Left lung (tissue), 10 donors: ENCODE measurements around the gene KCNMB2. TPM values are rescaled to one million over a fixed set of nuclear protein-coding genes. Genes with fewer than 3 reads are reported as not detected.

ENCODE experiments used
- ATAC-seq: fragments of 200-7000 bp; cut with Tn5 transposase; one replicate; pipeline ENCODE4 v1.9.1; 2020; ENCODE audit warnings: moderate library complexity
- DNase-seq, 4 donors: peaks; one replicate each; pipeline ENCODE4 v3.0.0-alpha.2; 2013 to 2020
- H3K27ac ChIP-seq, 2 donors: fragments of 200-600 bp; sonication (generic) in 1 of 2; one replicate each; pipeline versions ENCODE4 v1.5.0 to v1.8.0; 2020 to 2021
- H3K27me3 ChIP-seq, 2 donors: fragments of 200-600 bp; sonication (generic) in 1 of 2; one replicate each; pipeline versions ENCODE4 v1.5.0 to v1.8.0; 2020 to 2021
- H3K36me3 ChIP-seq, 2 donors: fragments of 200-600 bp; sonication (generic) in 1 of 2; one replicate each; pipeline versions ENCODE4 v1.5.0 to v1.8.0; 2020 to 2021
- H3K4me1 ChIP-seq, 2 donors: fragments of 200-600 bp; one replicate each; pipeline ENCODE4 v1.8.0; 2021
- H3K4me3 ChIP-seq, 2 donors: fragments of 200-600 bp; sonication (generic) in 1 of 2; one replicate each; pipeline versions ENCODE4 v1.5.0 to v1.8.0; 2020 to 2021; ENCODE audit warnings: mild to moderate bottlenecking in 1 of 2
- H3K9me3 ChIP-seq, 2 donors: fragments of 200-600 bp; sonication (generic) in 1 of 2; one replicate each; pipeline versions ENCODE4 v1.5.0 to v1.8.0; 2020 to 2021
- CTCF ChIP-seq, 2 donors: fragments of 200-600 bp; sonication (generic) in 1 of 2; IDR thresholded peaks; one replicate each; pipeline versions ENCODE4 v1.5.0 to v1.8.0; 2021; ENCODE audit warnings: antibody characterized with exemption in 2 of 2
- intact Hi-C, 2 donors: fragments of 100-400 bp; cut with DNase I; formaldehyde crosslinking; loops; one replicate each; pipeline versions ENCODE4 v1.11.2 to v1.14.2; 2022
- polyA plus RNA-seq, 6 donors: library from polyadenylated mRNA; unstranded; fragments of 120-200 nt; gene quantifications; one replicate each; pipeline ENCODE4 v1.2.1, GENCODE V29; 2013; ENCODE audit not compliant: insufficient read length in 6 of 6
- total RNA-seq, 2 donors: library from RNA; stranded (reverse); fragmentation: NEBNext Ultra II Directional; extraction: Animal tissue kit (Norgen Biotek cat#: 25700); gene quantifications; one replicate each; pipeline ENCODE4 v1.2.1, GENCODE V29; 2021
- donor health status: DM: no; HTN: yes; CAD: no.
- donor health status: DM: no; HTN: no; CAD: no.

Gene KCNMB2
- total and polyA plus RNA-seq, 8 donors: 0.45 to 16.9 (median 12.1) TPM

DNA sequence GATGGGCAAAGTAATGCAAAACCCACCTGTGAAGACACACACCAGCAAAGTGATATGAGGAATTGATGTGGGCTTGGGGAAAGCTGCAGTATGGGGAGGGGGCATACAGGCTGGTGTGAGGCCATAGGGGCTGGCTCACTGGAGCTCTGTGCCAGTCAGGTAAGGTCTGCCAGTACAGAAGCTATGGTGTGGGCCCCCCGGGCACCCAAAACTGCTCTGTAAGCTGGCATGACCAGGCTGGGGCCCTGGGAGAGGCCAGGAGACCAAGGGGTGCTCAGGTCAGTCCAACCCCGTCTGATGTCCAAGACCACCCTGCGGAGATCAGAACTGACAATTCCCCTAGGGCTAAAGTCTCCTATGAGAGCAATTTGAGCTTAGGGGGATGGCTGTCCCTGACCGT lies 163.1 kb downstream of the KCNMB2 start:
- Histone ChIP-seq H3K4me3 (no peak overlapping the region), H3K27me3 (no peaks in the 10 kb centered on the region), H3K9me3 (peaks cover 0 to 40% of the 10 kb centered on the region in 2 donors), H3K27ac (no peak overlapping the region), H3K4me1 (no peaks in the 10 kb centered on the region), H3K36me3 (no peaks in the 10 kb centered on the region)
- ATAC-seq (no peak), DNase-seq (peak in 1 of 4 donors; percentile 41)
- intact Hi-C loops: no loop called here
- TF ChIP-seq CTCF (IDR thresholded peaks at IDR 0.05): no peak

GRCh38 chr3:178699810-178700209 lies 163.6 kb downstream of the KCNMB2 start:
- Histone ChIP-seq H3K27me3 (no peaks in the 10 kb centered on the region), H3K36me3 (no peaks in the 10 kb centered on the region), H3K27ac (no peak overlapping the region), H3K9me3 (peaks cover 0 to 35% of the 10 kb centered on the region in 2 donors), H3K4me1 (no peaks in the 10 kb centered on the region), H3K4me3 (no peak overlapping the region)
- DNase-seq (peak in 2 of 4 donors; percentile 26 to 27), ATAC-seq (no peak)
- TF ChIP-seq CTCF (IDR thresholded peaks at IDR 0.05): no peak
- intact Hi-C loops: no loop called here

DNA sequence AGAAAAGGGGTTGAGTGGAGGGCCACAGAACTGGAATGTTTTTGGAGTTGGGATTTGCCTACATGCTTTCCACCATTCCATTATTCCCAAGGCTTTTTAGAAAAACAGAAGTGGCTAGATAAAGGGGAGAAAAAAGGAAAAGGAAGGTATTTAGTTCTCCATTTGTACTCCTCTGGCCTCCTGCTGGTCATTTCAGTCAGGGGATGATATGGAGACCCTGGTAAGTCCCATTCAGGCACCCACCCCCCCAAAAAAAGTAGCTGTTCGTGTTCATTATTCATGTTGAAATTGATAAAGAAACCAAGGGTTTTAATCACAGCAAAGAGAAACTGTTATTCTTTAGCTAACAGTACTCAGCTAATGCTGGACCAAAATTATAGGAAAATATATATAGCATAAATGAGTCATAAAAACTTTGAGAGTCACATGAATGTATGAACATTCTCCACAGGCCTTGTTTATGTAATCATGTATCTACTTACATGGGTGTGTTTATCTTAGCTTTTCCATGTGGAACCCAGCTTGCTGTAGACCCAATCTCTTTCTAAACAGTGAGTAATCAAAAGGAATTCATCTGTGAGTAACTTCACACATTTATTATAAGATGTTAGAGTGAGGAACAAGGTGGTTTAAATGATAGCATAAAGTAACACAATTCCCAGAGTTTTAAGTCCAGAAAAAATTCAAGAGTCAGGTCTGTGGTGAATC lies 167.2 kb downstream of the KCNMB2 start:
- no peaks in the 10 kb centered on the region for H3K36me3 ChIP-seq
- H3K4me1 ChIP-seq: no peaks in the 10 kb centered on the region
- no peak for TF ChIP-seq CTCF (IDR thresholded peaks at IDR 0.05)
- H3K9me3 ChIP-seq: peaks cover 0 to 15% of the 10 kb centered on the region in 2 donors
- intact Hi-C loops: no loop called here
- ATAC-seq: no peak
- H3K4me3 ChIP-seq: no peak overlapping the region
- no peaks in the 10 kb centered on the region for H3K27me3 ChIP-seq
- DNase-seq: no peak
- no peak overlapping the region for H3K27ac ChIP-seq

- Histone ChIP-seq H3K36me3 (no peaks in the 10 kb centered on the region), H3K27me3 (no peaks in the 10 kb centered on the region), H3K4me3 (no peak overlapping the region), H3K4me1 (no peaks in the 10 kb centered on the region), H3K9me3 (no peaks in the 10 kb centered on the region), H3K27ac (no peak overlapping the region)
- ATAC-seq (no peak), DNase-seq (no peak)
- TF ChIP-seq CTCF (IDR thresholded peaks at IDR 0.05): no peak
- intact Hi-C loops: no loop called here
Measured at GRCh38 chr3:178705925-178706324, 169.7 kb downstream of the KCNMB2 start.

DNA sequence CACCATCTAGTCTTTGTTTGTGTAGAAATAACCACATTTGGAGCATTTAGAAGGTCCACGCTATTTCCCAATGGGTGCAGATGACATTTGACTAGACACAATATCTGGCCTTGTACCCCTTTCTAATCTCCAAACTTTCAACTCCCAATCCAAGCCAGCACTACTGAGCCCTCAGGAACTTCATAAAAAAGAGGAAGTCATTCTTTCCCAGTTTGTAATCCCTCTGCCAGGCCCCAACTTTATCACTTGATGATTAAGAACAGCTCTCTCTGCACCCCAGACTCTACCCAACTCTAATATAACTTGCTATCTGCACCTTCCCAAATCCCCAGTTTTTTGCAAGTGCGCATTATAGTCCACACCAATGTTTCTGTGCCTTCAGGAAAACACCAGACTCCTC lies 170.2 kb downstream of the KCNMB2 start:
- intact Hi-C loops: no loop called here
- H3K4me1 ChIP-seq: no peaks in the 10 kb centered on the region
- no peaks in the 10 kb centered on the region for H3K9me3 ChIP-seq
- no peaks in the 10 kb centered on the region for H3K27me3 ChIP-seq
- DNase-seq (no peak), ATAC-seq (no peak)
- no peak overlapping the region for H3K4me3 ChIP-seq
- TF ChIP-seq CTCF (IDR thresholded peaks at IDR 0.05): no peak
- H3K36me3 ChIP-seq: no peaks in the 10 kb centered on the region
- no peak overlapping the region for H3K27ac ChIP-seq
